DND-41 (cell line): ENCODE measurements around the gene LINC00237.

Experiments used
- ATAC-seq: fragments of 200-7000 bp; cut with Tn5 transposase; 3 replicates; pipeline ENCODE4 v1.9.1; 2021; ENCODE audit warnings: low read depth; ENCODE audit not compliant: insufficient read depth
- DNase-seq: peaks from one replicate; pipeline ENCODE4 v3.0.0-alpha.2; 2020
- H2AFZ ChIP-seq: 2 replicates; pipeline ENCODE4 v1.6.0; 2012; ENCODE audit warnings: low read depth, low read length
- H3K27ac ChIP-seq: 2 replicates; pipeline ENCODE4 v1.5.1; 2012; ENCODE audit warnings: low read length, inconsistent platforms
- H3K27me3 ChIP-seq: fragments of 200-600 bp; sonication (generic); 2 replicates; pipeline ENCODE4 v1.6.0; 2012; ENCODE audit warnings: low read length, mild to moderate bottlenecking, inconsistent platforms; ENCODE audit not compliant: insufficient read depth, poor library complexity
- H3K36me3 ChIP-seq: 2 replicates; pipeline ENCODE4 v1.5.1; 2012; ENCODE audit warnings: low read length, inconsistent platforms; ENCODE audit not compliant: insufficient read depth
- H3K4me1 ChIP-seq: 2 replicates; pipeline ENCODE4 v1.5.1; 2012; ENCODE audit warnings: mild to moderate bottlenecking, low read length; ENCODE audit not compliant: insufficient read depth
- H3K4me2 ChIP-seq: 2 replicates; pipeline ENCODE4 v1.6.0; 2012; ENCODE audit warnings: mild to moderate bottlenecking, moderate library complexity, low read length, inconsistent platforms; ENCODE audit not compliant: insufficient read depth
- H3K4me3 ChIP-seq, 2 experiments: fragments of 200-600 bp in 1 of 2; shearing (Covaris generic) in 1 of 2; 2 replicates each; pipeline ENCODE4 v1.5.1; 2012 to 2016; ENCODE audit warnings: inconsistent platforms in 2 of 2, low read length in 2 of 2, mild to moderate bottlenecking in 2 of 2, low read depth in 1 of 2, moderate library complexity in 1 of 2
- H3K79me2 ChIP-seq: 2 replicates; pipeline ENCODE4 v1.6.0; 2012; ENCODE audit warnings: low read length, inconsistent platforms; ENCODE audit not compliant: insufficient read depth
- H3K9ac ChIP-seq: 2 replicates; pipeline ENCODE4 v1.6.0; 2012; ENCODE audit warnings: low read depth, mild to moderate bottlenecking, inconsistent platforms, low read length, moderate library complexity
- H3K9me3 ChIP-seq: 2 replicates; pipeline ENCODE4 v1.5.1; 2012; ENCODE audit warnings: low read length, moderate library complexity, mild to moderate bottlenecking, inconsistent platforms; ENCODE audit not compliant: insufficient read depth, severe bottlenecking
- H4K20me1 ChIP-seq: 2 replicates; pipeline ENCODE4 v1.6.0; 2012; ENCODE audit warnings: low read length; ENCODE audit not compliant: insufficient read depth
- CTCF ChIP-seq: IDR thresholded peaks from 2 replicates; pipeline ENCODE4 v1.5.1; 2012; ENCODE audit warnings: borderline replicate concordance, low read length, moderate library complexity, mild to moderate bottlenecking; ENCODE audit not compliant: poor library complexity, severe bottlenecking; ENCODE audit errors: extremely low read depth
- EZH2 ChIP-seq: IDR thresholded peaks from 3 replicates; pipeline ENCODE4 v1.6.1; 2012; ENCODE audit warnings: borderline replicate concordance, low read depth, mild to moderate bottlenecking, moderate library complexity, low read length, inconsistent platforms; ENCODE audit not compliant: severe bottlenecking

The LINC00237 gene

GRCh38 chr20:21149344-21149743, 43.2 kb upstream of the LINC00237 start:
- H3K27ac ChIP-seq, result no peak overlapping the region
- no peak overlapping the region for H3K4me3 ChIP-seq
- H3K9me3 ChIP-seq, result no peaks in the 10 kb centered on the region
- no peak for TF ChIP-seq EZH2
- no peak for TF ChIP-seq CTCF
- peaks cover under 1% of the 10 kb centered on the region; the same call in 1 of the 2 replicates for H3K4me1 ChIP-seq
- no peaks in the 10 kb centered on the region for H3K27me3 ChIP-seq
- H2AFZ ChIP-seq, result no peak overlapping the region
- DNase-seq, result no peak
- H3K4me2 ChIP-seq, result no peak overlapping the region
- ATAC-seq, result no peak
- no peaks in the 10 kb centered on the region for H3K79me2 ChIP-seq
- no peaks in the 10 kb centered on the region for H4K20me1 ChIP-seq
- H3K36me3 ChIP-seq, result peaks cover 5% of the 10 kb centered on the region
- H3K9ac ChIP-seq, result no peak overlapping the region

GRCh38 chr20:21147593-21147992, 41.4 kb upstream of the LINC00237 start:
- no peak overlapping the region for H3K27ac ChIP-seq
- H4K20me1 ChIP-seq, result no peaks in the 10 kb centered on the region
- H2AFZ ChIP-seq, result no peak overlapping the region
- no peak overlapping the region for H3K4me2 ChIP-seq
- H3K9ac ChIP-seq, result no peak overlapping the region
- peaks cover 5% of the 10 kb centered on the region; the same call in 1 of the 2 replicates for H3K36me3 ChIP-seq
- no peaks in the 10 kb centered on the region for H3K79me2 ChIP-seq
- TF ChIP-seq EZH2, result no peak
- TF ChIP-seq CTCF, result no peak
- H3K9me3 ChIP-seq, result no peaks in the 10 kb centered on the region
- H3K4me3 ChIP-seq, result no peak overlapping the region
- H3K4me1 ChIP-seq, result no peaks in the 10 kb centered on the region
- no peak for DNase-seq
- no peaks in the 10 kb centered on the region for H3K27me3 ChIP-seq
- ATAC-seq, result peak; percentile 48; the same call in 1 of the 3 replicates

DNA sequence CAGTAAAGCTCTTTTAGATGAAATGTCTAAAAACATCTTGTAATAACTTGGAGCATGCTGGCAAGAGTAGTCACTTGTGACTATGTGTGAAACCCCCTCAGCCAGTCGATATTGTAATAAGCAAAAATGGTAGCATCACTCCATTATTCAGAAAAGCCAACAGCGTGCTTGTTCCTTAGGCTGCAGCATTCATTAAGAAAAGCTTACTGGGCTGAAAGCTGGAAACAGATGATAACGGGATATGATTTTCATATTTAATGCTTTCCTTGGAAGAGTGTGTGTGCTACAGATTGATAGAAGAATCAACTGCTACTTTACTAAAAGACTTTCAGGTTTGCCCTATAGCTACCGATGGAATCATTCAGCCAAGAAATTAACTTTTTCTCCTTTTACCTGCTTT, 40.1 kb upstream of the LINC00237 start:
- H3K27ac ChIP-seq, result no peak overlapping the region
- H3K9ac ChIP-seq, result no peak overlapping the region
- H4K20me1 ChIP-seq, result no peaks in the 10 kb centered on the region
- H3K79me2 ChIP-seq, result no peaks in the 10 kb centered on the region
- H3K9me3 ChIP-seq, result no peaks in the 10 kb centered on the region
- no peak for DNase-seq
- H3K4me3 ChIP-seq, result no peak overlapping the region
- H3K4me2 ChIP-seq, result no peak overlapping the region
- TF ChIP-seq EZH2, result no peak
- TF ChIP-seq CTCF, result no peak
- ATAC-seq, result no peak
- H3K4me1 ChIP-seq, result no peaks in the 10 kb centered on the region
- H2AFZ ChIP-seq, result no peak overlapping the region
- H3K27me3 ChIP-seq, result no peaks in the 10 kb centered on the region
- peaks cover 9% of the 10 kb centered on the region; the same call in 1 of the 2 replicates for H3K36me3 ChIP-seq

- no peaks in the 10 kb centered on the region for H3K27me3 ChIP-seq
- H2AFZ ChIP-seq, result no peak overlapping the region
- no peak overlapping the region for H3K9ac ChIP-seq
- no peak overlapping the region for H3K27ac ChIP-seq
- no peak overlapping the region for H3K4me2 ChIP-seq
- H4K20me1 ChIP-seq, result no peaks in the 10 kb centered on the region
- no peak for ATAC-seq
- no peaks in the 10 kb centered on the region for H3K79me2 ChIP-seq
- H3K4me3 ChIP-seq, result no peak overlapping the region
- TF ChIP-seq CTCF (no peak), EZH2 (no peak)
- DNase-seq, result no peak
- H3K9me3 ChIP-seq, result no peaks in the 10 kb centered on the region
- peaks cover 12% of the 10 kb centered on the region; the same call in 1 of the 2 replicates for H3K36me3 ChIP-seq
- no peaks in the 10 kb centered on the region for H3K4me1 ChIP-seq
Observed at GRCh38 chr20:21145424-21145823, 39.3 kb upstream of the LINC00237 start.
